GM12801 (cell line): ENCODE results near the gene STXBP1.

ENCODE experiments used
- TF ChIP-seq, protein P1 (sequence below): IDR thresholded peaks from one replicate; pipeline ENCODE4 v1.5.1; 2011; ENCODE audit warnings: control low read depth; ENCODE audit not compliant: insufficient read length; ENCODE audit errors: extremely low read depth

The STXBP1 gene

DNA sequence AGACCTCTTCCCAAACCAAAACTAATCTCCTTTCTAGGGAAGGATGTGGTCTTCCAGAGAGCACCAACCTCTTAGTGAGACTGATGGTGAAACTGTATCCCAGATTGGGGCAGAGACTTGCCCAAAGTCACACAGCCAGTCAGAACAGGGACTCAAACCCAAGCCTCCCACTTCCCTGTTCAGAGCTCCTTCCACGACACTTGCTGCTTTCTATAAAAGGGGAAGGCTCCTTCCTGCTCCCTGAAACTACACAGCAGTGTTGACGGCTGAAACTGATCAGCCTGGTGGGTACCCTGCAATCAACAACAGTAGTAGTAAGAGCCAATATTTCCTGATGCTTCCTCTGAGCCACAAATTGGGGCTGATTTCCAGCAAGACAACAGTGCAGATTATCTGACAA is 121.5 kb downstream of the STXBP1 start:
- TF ChIP-seq, protein P1, sequence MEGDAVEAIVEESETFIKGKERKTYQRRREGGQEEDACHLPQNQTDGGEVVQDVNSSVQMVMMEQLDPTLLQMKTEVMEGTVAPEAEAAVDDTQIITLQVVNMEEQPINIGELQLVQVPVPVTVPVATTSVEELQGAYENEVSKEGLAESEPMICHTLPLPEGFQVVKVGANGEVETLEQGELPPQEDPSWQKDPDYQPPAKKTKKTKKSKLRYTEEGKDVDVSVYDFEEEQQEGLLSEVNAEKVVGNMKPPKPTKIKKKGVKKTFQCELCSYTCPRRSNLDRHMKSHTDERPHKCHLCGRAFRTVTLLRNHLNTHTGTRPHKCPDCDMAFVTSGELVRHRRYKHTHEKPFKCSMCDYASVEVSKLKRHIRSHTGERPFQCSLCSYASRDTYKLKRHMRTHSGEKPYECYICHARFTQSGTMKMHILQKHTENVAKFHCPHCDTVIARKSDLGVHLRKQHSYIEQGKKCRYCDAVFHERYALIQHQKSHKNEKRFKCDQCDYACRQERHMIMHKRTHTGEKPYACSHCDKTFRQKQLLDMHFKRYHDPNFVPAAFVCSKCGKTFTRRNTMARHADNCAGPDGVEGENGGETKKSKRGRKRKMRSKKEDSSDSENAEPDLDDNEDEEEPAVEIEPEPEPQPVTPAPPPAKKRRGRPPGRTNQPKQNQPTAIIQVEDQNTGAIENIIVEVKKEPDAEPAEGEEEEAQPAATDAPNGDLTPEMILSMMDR: no peak

- TF ChIP-seq, protein P1: no peak
These were observed 122.2 kb downstream of the STXBP1 start for GRCh38 chr9:127734247-127734746.

- TF ChIP-seq, protein P1: no peak
These were observed 122.9 kb downstream of the STXBP1 start, which contains the start of gene TOR2A for GRCh38 chr9:127734747-127735529. Gene TOR2A (minus strand): TSS chr9:127735294. CDS start chr9:127735270, 24 bp downstream.

- TF ChIP-seq, protein P1: no peak
These were observed 123.6 kb downstream of the STXBP1 start for GRCh38 chr9:127735530-127736185.

DNA sequence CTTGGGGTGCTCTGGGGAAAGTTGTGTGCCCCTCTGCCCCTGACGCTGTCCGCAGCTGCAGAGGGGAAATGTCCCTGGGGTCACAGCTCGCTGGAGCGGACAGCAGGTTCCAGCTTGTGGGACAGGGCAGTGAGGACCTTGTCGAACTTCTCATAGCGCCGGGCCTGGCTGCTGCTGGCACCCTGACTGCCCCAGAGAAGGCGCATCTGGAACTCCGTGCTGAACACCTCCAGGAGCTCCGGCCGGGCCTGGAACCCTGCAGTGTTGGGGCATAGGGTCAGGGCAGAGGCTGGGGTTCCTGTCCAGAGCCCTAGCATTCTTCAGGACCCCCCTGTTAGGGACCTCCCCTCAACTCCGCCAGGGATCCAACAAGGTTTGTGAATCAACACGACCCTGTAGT is 126.6 kb downstream of the STXBP1 start:
- TF ChIP-seq, protein P1: no peak

- TF ChIP-seq, protein P1: no peak
These were observed 127.7 kb downstream of the STXBP1 start for GRCh38 chr9:127739614-127740330.
